Thyroid gland (tissue), 4 donors: ENCODE results near the gene KCNC3. TPM values are rescaled to one million over a fixed set of nuclear protein-coding genes. Genes with fewer than 3 reads are reported as not detected.

Experiments
- DNase-seq, 2 donors: peaks; one replicate each; pipeline ENCODE4 v3.0.0-alpha.2; 2019
- H3K27ac ChIP-seq, 3 donors: fragments of 200-600 bp; sonication (generic); 1 replicate in 2 of 3; 2 replicates in 1 of 3; pipeline ENCODE4 v1.5.1; 2016 to 2019; ENCODE audit warnings: mild to moderate bottlenecking in 1 of 3, moderate library complexity in 1 of 3
- H3K27me3 ChIP-seq: fragments of 200-600 bp; sonication (generic); one replicate; pipeline ENCODE4 v1.5.1; 2019
- H3K36me3 ChIP-seq, 2 donors: fragments of 200-600 bp; sonication (generic); one replicate each; pipeline ENCODE4 v1.5.1; 2016 to 2019
- H3K4me1 ChIP-seq, 2 donors: fragments of 200-600 bp; sonication (generic); one replicate each; pipeline ENCODE4 v1.5.1; 2017 to 2019
- H3K4me3 ChIP-seq, 3 donors: fragments of 200-600 bp; sonication (generic); replicated peaks in 1 of 3; 1 replicate in 2 of 3; 2 replicates in 1 of 3; pipeline ENCODE4 v1.5.1; 2016; ENCODE audit warnings: mild to moderate bottlenecking in 1 of 3
- H3K9me3 ChIP-seq: fragments of 200-600 bp; sonication (generic); one replicate; pipeline ENCODE4 v1.5.1; 2017
- POLR2A ChIP-seq, 2 donors: fragments of 450-650 bp; IDR thresholded peaks; one replicate each; pipeline ENCODE4 v1.6.1; 2017; ENCODE audit warnings: antibody characterized with exemption in 2 of 2, mild to moderate bottlenecking in 2 of 2, moderate library complexity in 1 of 2
- WGBS, 2 donors: methylation state at CpG; one replicate each; pipeline ENCODE4 v1.1.5; 2017; 5-methylcytosine and 5-hydroxymethylcytosine counted together
- intact Hi-C: fragments of 100-400 bp; cut with DNase I; formaldehyde crosslinking; loops from one replicate; pipeline ENCODE4 v1.15.1; 2023
- total RNA-seq, 4 donors: library from RNA; depleted of rRNA; stranded (reverse); fragments of >200 nt; gene quantifications; one replicate each; pipeline ENCODE4 v1.2.3, GENCODE V29; 2016
- TF ChIP-seq, protein P1 (sequence below), 6 experiments: fragments of 200-600 bp in 3 of 6; fragments of 450-650 bp in 3 of 6; sonication (generic) in 3 of 6; IDR thresholded peaks; one replicate each; pipeline ENCODE4 v1.5.1; 2016 to 2019; ENCODE audit warnings: antibody characterized with exemption in 6 of 6, mild to moderate bottlenecking in 2 of 6, inconsistent platforms in 1 of 6, moderate library complexity in 1 of 6

Gene KCNC3
- total RNA-seq, 4 donors from 2014 or later: 5.9 to 32.8 (median 17.2) TPM

GRCh38 chr19:50328873-50329145 is 368 bp downstream of the KCNC3 start:
- Histone ChIP-seq H3K27me3 (no peaks in the 10 kb centered on the region), H3K36me3 (no peaks in the 10 kb centered on the region), H3K4me3 (peak overlapping the region in 1 of 3 donors; percentile 44), H3K27ac (no peak overlapping the region), H3K4me1 (peaks cover 47 to 50% of the 10 kb centered on the region in 2 donors), H3K9me3 (no peaks in the 10 kb centered on the region)
- no CpG with 5 or more reads among the region's 40 CpGs for WGBS, 2 donors
- peak in 1 of 2 donors; percentile 48 for TF ChIP-seq POLR2A (IDR thresholded peaks at IDR 0.05)
- TF ChIP-seq, protein P1, sequence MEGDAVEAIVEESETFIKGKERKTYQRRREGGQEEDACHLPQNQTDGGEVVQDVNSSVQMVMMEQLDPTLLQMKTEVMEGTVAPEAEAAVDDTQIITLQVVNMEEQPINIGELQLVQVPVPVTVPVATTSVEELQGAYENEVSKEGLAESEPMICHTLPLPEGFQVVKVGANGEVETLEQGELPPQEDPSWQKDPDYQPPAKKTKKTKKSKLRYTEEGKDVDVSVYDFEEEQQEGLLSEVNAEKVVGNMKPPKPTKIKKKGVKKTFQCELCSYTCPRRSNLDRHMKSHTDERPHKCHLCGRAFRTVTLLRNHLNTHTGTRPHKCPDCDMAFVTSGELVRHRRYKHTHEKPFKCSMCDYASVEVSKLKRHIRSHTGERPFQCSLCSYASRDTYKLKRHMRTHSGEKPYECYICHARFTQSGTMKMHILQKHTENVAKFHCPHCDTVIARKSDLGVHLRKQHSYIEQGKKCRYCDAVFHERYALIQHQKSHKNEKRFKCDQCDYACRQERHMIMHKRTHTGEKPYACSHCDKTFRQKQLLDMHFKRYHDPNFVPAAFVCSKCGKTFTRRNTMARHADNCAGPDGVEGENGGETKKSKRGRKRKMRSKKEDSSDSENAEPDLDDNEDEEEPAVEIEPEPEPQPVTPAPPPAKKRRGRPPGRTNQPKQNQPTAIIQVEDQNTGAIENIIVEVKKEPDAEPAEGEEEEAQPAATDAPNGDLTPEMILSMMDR (IDR thresholded peaks at IDR 0.05): no peak
- intact Hi-C loops: no loop called here
- no peak for DNase-seq

DNA sequence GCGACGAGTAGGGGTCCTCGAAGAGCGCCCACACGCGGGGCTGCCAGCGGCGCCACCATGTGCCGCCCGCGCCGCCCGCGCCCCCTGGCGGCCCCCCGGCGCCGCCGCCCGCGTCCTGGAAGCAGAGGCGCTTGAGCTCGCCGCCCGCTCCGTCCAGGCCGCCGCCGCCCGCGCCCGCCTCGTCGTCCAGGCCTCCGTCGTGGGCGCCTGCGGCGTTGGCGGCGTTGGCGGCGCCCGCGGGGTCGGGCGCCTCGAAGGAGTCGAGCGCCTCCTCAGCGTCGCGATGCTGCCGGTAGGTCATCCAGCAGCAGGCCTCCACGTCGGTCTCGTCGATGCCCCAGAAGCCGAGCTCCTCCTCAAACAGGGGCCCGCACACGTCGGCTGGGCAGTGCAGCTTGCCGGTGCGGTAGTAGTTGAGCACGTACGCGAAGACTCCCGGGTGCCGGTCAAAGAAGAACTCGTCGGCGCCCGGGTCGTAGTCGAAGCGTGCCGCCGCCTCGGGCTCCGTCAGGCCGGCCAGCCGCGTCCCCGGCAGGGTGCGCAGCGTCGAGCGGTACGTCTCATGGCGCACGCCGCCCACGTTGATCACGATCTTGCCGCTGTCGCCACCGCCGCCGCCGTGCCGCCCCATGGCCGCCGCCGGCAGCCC is 829 bp downstream of the KCNC3 start:
- H3K4me3 ChIP-seq: peak overlapping the region in 2 of 3 donors; percentile 30 to 44
- H3K9me3 ChIP-seq: no peaks in the 10 kb centered on the region
- peaks cover 0 to 5% of the 10 kb centered on the region in 2 donors for H3K36me3 ChIP-seq
- intact Hi-C loops: no loop called here
- DNase-seq: peak in 1 of 2 donors; percentile 37
- H3K27ac ChIP-seq: no peak overlapping the region
- peaks cover 47 to 50% of the 10 kb centered on the region in 2 donors for H3K4me1 ChIP-seq
- TF ChIP-seq, protein P1 (IDR thresholded peaks at IDR 0.05): peak in 3 of 6 experiments; percentile 23 to 57 (median 39)
- TF ChIP-seq POLR2A (IDR thresholded peaks at IDR 0.05): no peak
- 0% methylated on average over 10 of the region's 104 CpGs; no CpG with 5 or more reads in 1 of the 2 donors for WGBS, 2 donors
- no peaks in the 10 kb centered on the region for H3K27me3 ChIP-seq

GRCh38 chr19:50327461-50328223 is 1.5 kb downstream of the KCNC3 start:
- no peak for TF ChIP-seq POLR2A (IDR thresholded peaks at IDR 0.05)
- TF ChIP-seq, protein P1 (IDR thresholded peaks at IDR 0.05): no peak
- peak overlapping the region in 1 of 3 donors; percentile 28 for H3K4me3 ChIP-seq
- intact Hi-C loops: no loop called here
- H3K27ac ChIP-seq: no peak overlapping the region
- no peaks in the 10 kb centered on the region for H3K27me3 ChIP-seq
- peaks cover 0 to 8% of the 10 kb centered on the region in 2 donors for H3K36me3 ChIP-seq
- no peak for DNase-seq
- H3K4me1 ChIP-seq: peaks cover 47 to 49% of the 10 kb centered on the region in 2 donors
- WGBS, 2 donors: 15 to 21% methylated on average over 15 of the region's 20 CpGs
- no peaks in the 10 kb centered on the region for H3K9me3 ChIP-seq

DNA sequence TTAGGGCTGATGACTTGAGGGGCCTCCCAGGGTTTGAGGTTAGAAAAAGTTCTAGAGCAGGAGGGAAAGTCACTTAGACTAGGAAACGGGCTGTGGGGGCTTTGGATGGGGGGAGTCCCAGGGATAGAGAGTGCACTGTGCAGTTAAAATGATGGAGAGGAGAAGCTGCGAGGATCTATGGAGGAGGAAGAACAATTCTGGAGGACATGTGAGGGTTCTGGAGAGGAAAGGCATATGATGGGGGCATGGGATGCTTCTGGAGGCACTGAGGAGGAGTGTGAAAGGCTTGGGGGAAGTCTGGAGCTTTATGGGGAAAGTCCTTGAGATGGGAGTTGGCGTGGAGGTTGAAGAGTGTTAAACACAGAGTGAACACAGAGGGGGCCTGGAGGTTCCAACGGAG is 2.2 kb downstream of the KCNC3 start:
- intact Hi-C loops: no loop called here
- no peak overlapping the region for H3K4me3 ChIP-seq
- H3K4me1 ChIP-seq: peaks cover 42 to 47% of the 10 kb centered on the region in 2 donors
- WGBS, 2 donors: 48 to 50% methylated on average over 3 to 4 of the region's 4 CpGs
- TF ChIP-seq, protein P1 (IDR thresholded peaks at IDR 0.05): no peak
- TF ChIP-seq POLR2A (IDR thresholded peaks at IDR 0.05): no peak
- H3K9me3 ChIP-seq: no peaks in the 10 kb centered on the region
- peaks cover 0 to 8% of the 10 kb centered on the region in 2 donors for H3K36me3 ChIP-seq
- DNase-seq: no peak
- no peaks in the 10 kb centered on the region for H3K27me3 ChIP-seq
- no peak overlapping the region for H3K27ac ChIP-seq

DNA sequence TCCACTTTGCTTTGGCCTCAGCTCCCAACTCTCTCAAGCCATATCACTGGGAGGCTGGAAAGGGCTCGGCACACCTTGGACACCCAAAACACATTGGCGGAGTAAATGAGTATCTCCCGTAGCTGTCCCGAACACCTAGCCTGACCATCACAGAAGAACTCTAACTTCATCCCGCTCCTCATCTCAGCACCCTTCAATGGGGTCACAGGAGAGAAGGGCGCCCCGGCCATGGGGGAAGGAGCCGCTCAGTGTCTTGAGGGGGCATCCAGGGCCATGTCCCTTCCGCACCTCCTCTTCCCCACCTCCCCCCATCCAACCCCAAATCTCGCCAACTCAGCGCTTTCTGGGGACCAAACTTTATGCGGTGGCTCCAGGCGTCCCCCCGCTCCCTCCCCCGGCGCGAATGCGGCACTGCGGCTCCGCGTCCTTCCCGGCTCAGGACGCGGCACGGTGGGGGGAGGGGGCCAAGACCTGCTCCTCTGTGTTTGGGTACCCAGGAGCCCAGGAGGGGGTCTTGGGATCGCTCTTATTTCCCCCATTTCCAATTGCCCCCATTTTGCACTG is 3.0 kb downstream of the KCNC3 start:
- H3K27ac ChIP-seq: no peak overlapping the region
- peaks cover 0 to 8% of the 10 kb centered on the region in 2 donors for H3K36me3 ChIP-seq
- H3K27me3 ChIP-seq: no peaks in the 10 kb centered on the region
- peak overlapping the region in 1 of 3 donors; percentile 17 for H3K4me3 ChIP-seq
- TF ChIP-seq POLR2A (IDR thresholded peaks at IDR 0.05): no peak
- TF ChIP-seq, protein P1 (IDR thresholded peaks at IDR 0.05): no peak
- intact Hi-C loops: no loop called here
- WGBS, 2 donors: 6% methylated on average over 22 to 23 of the region's 26 CpGs
- no peaks in the 10 kb centered on the region for H3K9me3 ChIP-seq
- no peak for DNase-seq
- peaks cover 38% of the 10 kb centered on the region in 2 donors for H3K4me1 ChIP-seq
